Measurements from ENCODE around the gene JAKMIP1.

GRCh38 chr4:5976431-5976830 is 223.9 kb downstream of the JAKMIP1 start:
- TF ChIP-seq ELF4 (IDR thresholded peaks at IDR 0.05) (no peak), FOXK2 (IDR thresholded peaks at IDR 0.05) (no peak), ARNT (IDR thresholded peaks at IDR 0.05) (no peak), SP1 (IDR thresholded peaks at IDR 0.05) (no peak), TARDBP (IDR thresholded peaks at IDR 0.05) (no peak)
